Muscle layer of duodenum (tissue), 2 donors: Measurements from ENCODE around the gene MBD2.

Source experiments
- H3K27ac ChIP-seq: one replicate; pipeline ENCODE4 v1.7.0; 2013; ENCODE audit warnings: mild to moderate bottlenecking, low read length
- H3K27me3 ChIP-seq: one replicate; pipeline ENCODE4 v1.7.0; 2013; ENCODE audit warnings: low read depth, mild to moderate bottlenecking, control low read depth, low read length
- H3K36me3 ChIP-seq, 2 donors: one replicate each; pipeline ENCODE4 v1.7.0; 2013; ENCODE audit warnings: low read length in 2 of 2, control low read depth in 1 of 2, mild to moderate bottlenecking in 1 of 2; ENCODE audit not compliant: insufficient read depth in 2 of 2, control insufficient read depth in 1 of 2
- H3K4me1 ChIP-seq, 2 donors: one replicate each; pipeline ENCODE4 v1.7.0; 2013; ENCODE audit warnings: low read length in 2 of 2, mild to moderate bottlenecking in 2 of 2, control low read depth in 1 of 2, moderate library complexity in 1 of 2; ENCODE audit not compliant: insufficient read depth in 2 of 2, control insufficient read depth in 1 of 2
- H3K4me3 ChIP-seq, 2 donors: one replicate each; pipeline ENCODE4 v1.7.0; 2013; ENCODE audit warnings: low read length in 2 of 2, low read depth in 1 of 2, mild to moderate bottlenecking in 1 of 2
- H3K9me3 ChIP-seq, 2 donors: one replicate each; pipeline ENCODE4 v1.7.0; 2013; ENCODE audit warnings: low read length in 2 of 2, control low read depth in 1 of 2, mild to moderate bottlenecking in 1 of 2; ENCODE audit not compliant: control insufficient read depth in 1 of 2
- donor health status: healthy.

Gene MBD2

GRCh38 chr18:54251606-54252390, 27.3 kb upstream of the MBD2 start:
- no peaks in the 10 kb centered on the region for H3K27me3 ChIP-seq
- H3K27ac ChIP-seq: no peak overlapping the region
- H3K36me3 ChIP-seq: no peaks in the 10 kb centered on the region
- peaks cover 0 to 5% of the 10 kb centered on the region in 2 donors for H3K4me1 ChIP-seq
- H3K4me3 ChIP-seq: no peak overlapping the region
- no peaks in the 10 kb centered on the region for H3K9me3 ChIP-seq

- Histone ChIP-seq H3K27me3 (no peaks in the 10 kb centered on the region), H3K4me3 (no peak overlapping the region), H3K4me1 (peaks cover 0 to 5% of the 10 kb centered on the region in 2 donors), H3K27ac (no peak overlapping the region), H3K36me3 (no peaks in the 10 kb centered on the region), H3K9me3 (no peaks in the 10 kb centered on the region)
Observed at GRCh38 chr18:54250846-54251261, 26.4 kb upstream of the MBD2 start.

- no peaks in the 10 kb centered on the region for H3K9me3 ChIP-seq
- H3K27ac ChIP-seq: no peak overlapping the region
- no peaks in the 10 kb centered on the region for H3K36me3 ChIP-seq
- no peaks in the 10 kb centered on the region for H3K27me3 ChIP-seq
- H3K4me1 ChIP-seq: peaks cover 0 to 5% of the 10 kb centered on the region in 2 donors
- H3K4me3 ChIP-seq: no peak overlapping the region
Observed at GRCh38 chr18:54247511-54248175, 23.2 kb upstream of the MBD2 start.

GRCh38 chr18:54242327-54242726, 17.9 kb upstream of the MBD2 start:
- H3K27me3 ChIP-seq: no peaks in the 10 kb centered on the region
- no peaks in the 10 kb centered on the region for H3K36me3 ChIP-seq
- no peak overlapping the region for H3K4me3 ChIP-seq
- H3K27ac ChIP-seq: no peak overlapping the region
- no peaks in the 10 kb centered on the region for H3K4me1 ChIP-seq
- no peaks in the 10 kb centered on the region for H3K9me3 ChIP-seq

GRCh38 chr18:54241483-54241882, 17.0 kb upstream of the MBD2 start:
- no peaks in the 10 kb centered on the region for H3K36me3 ChIP-seq
- H3K27ac ChIP-seq: no peak overlapping the region
- no peaks in the 10 kb centered on the region for H3K27me3 ChIP-seq
- H3K4me3 ChIP-seq: no peak overlapping the region
- no peaks in the 10 kb centered on the region for H3K9me3 ChIP-seq
- no peaks in the 10 kb centered on the region for H3K4me1 ChIP-seq

GRCh38 chr18:54240629-54241107, 16.2 kb upstream of the MBD2 start:
- Histone ChIP-seq H3K4me3 (no peak overlapping the region), H3K4me1 (no peaks in the 10 kb centered on the region), H3K27me3 (no peaks in the 10 kb centered on the region), H3K36me3 (no peaks in the 10 kb centered on the region), H3K27ac (no peak overlapping the region), H3K9me3 (no peaks in the 10 kb centered on the region)

GRCh38 chr18:54239601-54240000, 15.1 kb upstream of the MBD2 start:
- H3K4me1 ChIP-seq: no peaks in the 10 kb centered on the region
- H3K9me3 ChIP-seq: no peaks in the 10 kb centered on the region
- no peaks in the 10 kb centered on the region for H3K27me3 ChIP-seq
- H3K36me3 ChIP-seq: no peaks in the 10 kb centered on the region
- no peak overlapping the region for H3K4me3 ChIP-seq
- no peak overlapping the region for H3K27ac ChIP-seq

GRCh38 chr18:54239091-54239490, 14.6 kb upstream of the MBD2 start:
- H3K27me3 ChIP-seq: no peaks in the 10 kb centered on the region
- H3K9me3 ChIP-seq: no peaks in the 10 kb centered on the region
- no peaks in the 10 kb centered on the region for H3K4me1 ChIP-seq
- H3K27ac ChIP-seq: no peak overlapping the region
- H3K4me3 ChIP-seq: no peak overlapping the region
- no peaks in the 10 kb centered on the region for H3K36me3 ChIP-seq

- Histone ChIP-seq H3K4me3 (no peak overlapping the region), H3K4me1 (no peaks in the 10 kb centered on the region), H3K27ac (no peak overlapping the region), H3K36me3 (no peaks in the 10 kb centered on the region), H3K9me3 (no peaks in the 10 kb centered on the region), H3K27me3 (no peaks in the 10 kb centered on the region)
Observed at GRCh38 chr18:54238173-54238936, 13.9 kb upstream of the MBD2 start.

- H3K27ac ChIP-seq: no peak overlapping the region
Observed at GRCh38 chr18:54235871-54236270, 11.4 kb upstream of the MBD2 start.

GRCh38 chr18:54233747-54234146, 9.3 kb upstream of the MBD2 start:
- no peak overlapping the region for H3K27ac ChIP-seq
- no peaks in the 10 kb centered on the region for H3K27me3 ChIP-seq
- H3K4me1 ChIP-seq: no peaks in the 10 kb centered on the region
- H3K36me3 ChIP-seq: no peaks in the 10 kb centered on the region
- no peak overlapping the region for H3K4me3 ChIP-seq
- H3K9me3 ChIP-seq: no peaks in the 10 kb centered on the region

More at GRCh38 chr18:54235871-54236270, 11.4 kb upstream of the MBD2 start:
- no peaks in the 10 kb centered on the region for H3K9me3 ChIP-seq
- H3K4me3 ChIP-seq: no peak overlapping the region
- H3K36me3 ChIP-seq: no peaks in the 10 kb centered on the region
- no peaks in the 10 kb centered on the region for H3K4me1 ChIP-seq
- H3K27me3 ChIP-seq: no peaks in the 10 kb centered on the region
